Neural cell (in vitro differentiated cells): ENCODE measurements around the gene WDR4. TPM values are rescaled to one million over a fixed set of nuclear protein-coding genes. Genes with fewer than 3 reads are reported as not detected.

Experiments
- H2AFZ ChIP-seq: fragments of 200-600, 300-800 bp; sonication (generic), shearing (Covaris generic); 2 replicates; pipeline ENCODE4 v1.6.0; 2014; ENCODE audit warnings: low read depth, mild to moderate bottlenecking, antibody characterized with exemption, low read length, moderate library complexity
- H3F3A ChIP-seq: fragments of 200-600 bp; shearing (Covaris generic); 2 replicates; pipeline ENCODE4 v1.6.1; 2016; ENCODE audit warnings: mild to moderate bottlenecking, moderate library complexity, mixed read lengths, antibody characterized with exemption, low read length; ENCODE audit not compliant: insufficient read depth, poor library complexity, severe bottlenecking
- H3K27ac ChIP-seq: fragments of 200-600, 300-800 bp; sonication (generic), shearing (Covaris generic); 2 replicates; pipeline ENCODE4 v1.5.1; 2014; ENCODE audit warnings: mild to moderate bottlenecking, low read length, moderate library complexity
- H3K27me3 ChIP-seq: fragments of 300-800, 200-600 bp; sonication (generic), shearing (Covaris generic); 2 replicates; pipeline ENCODE4 v1.6.0; 2014; ENCODE audit warnings: mild to moderate bottlenecking, low read depth, low read length, moderate library complexity; ENCODE audit not compliant: insufficient read depth
- H3K36me3 ChIP-seq: fragments of 300-800, 200-600 bp; sonication (generic), shearing (Covaris generic); 2 replicates; pipeline ENCODE4 v1.5.1; 2014; ENCODE audit warnings: mild to moderate bottlenecking, antibody characterized with exemption, low read length, moderate library complexity; ENCODE audit not compliant: insufficient read depth
- H3K4me2 ChIP-seq: fragments of 300-800, 200-600 bp; sonication (generic), shearing (Covaris generic); 2 replicates; pipeline ENCODE4 v1.6.0; 2014; ENCODE audit warnings: mild to moderate bottlenecking, low read length
- H3K4me3 ChIP-seq: fragments of 300-800, 200-600 bp; sonication (generic), shearing (Covaris generic); 2 replicates; pipeline ENCODE4 v1.5.1; 2014; ENCODE audit warnings: mild to moderate bottlenecking, low read length, moderate library complexity
- H3K79me2 ChIP-seq: fragments of 200-600 bp; shearing (Covaris generic); replicated peaks from 2 replicates; pipeline ENCODE4 v1.6.0; 2014; ENCODE audit warnings: mild to moderate bottlenecking, low read length, moderate library complexity; ENCODE audit not compliant: insufficient read depth
- H3K9ac ChIP-seq: fragments of 300-800, 200-600 bp; sonication (generic), shearing (Covaris generic); 2 replicates; pipeline ENCODE4 v1.6.1; 2016; ENCODE audit warnings: mild to moderate bottlenecking, low read length, mixed read lengths
- H3K9me2 ChIP-seq: fragments of 200-600 bp; shearing (Covaris generic); 2 replicates; pipeline ENCODE4 v1.6.1; 2016; ENCODE audit warnings: mild to moderate bottlenecking, low read length, mixed read lengths; ENCODE audit not compliant: insufficient read depth
- H3K9me3 ChIP-seq: fragments of 200-600, 300-800 bp; sonication (generic), shearing (Covaris generic); 2 replicates; pipeline ENCODE4 v1.6.1; 2016; ENCODE audit warnings: mild to moderate bottlenecking, mixed run types, low read length, moderate library complexity, mixed read lengths
- H4K20me1 ChIP-seq: fragments of 200-600 bp; shearing (Covaris generic); 2 replicates; pipeline ENCODE4 v1.6.1; 2016; ENCODE audit warnings: mild to moderate bottlenecking, mixed run types; ENCODE audit not compliant: insufficient read depth
- EP300 ChIP-seq: fragments of 450-650 bp; conservative IDR thresholded peaks from 2 replicates; pipeline ENCODE4 v1.6.1; 2014; ENCODE audit warnings: antibody characterized with exemption, mild to moderate bottlenecking, moderate library complexity; ENCODE audit not compliant: poor library complexity, severe bottlenecking
- EZH2 ChIP-seq: fragments of 200-600, 300-800 bp; shearing (Covaris generic), sonication (generic); IDR thresholded peaks from 2 replicates; pipeline ENCODE4 v1.6.1; 2014; ENCODE audit warnings: antibody characterized with exemption, low read length, borderline replicate concordance, mild to moderate bottlenecking; ENCODE audit not compliant: insufficient read depth, poor library complexity, severe bottlenecking
- MXI1 ChIP-seq: fragments of 450-650 bp; conservative IDR thresholded peaks from 2 replicates; pipeline ENCODE4 v1.6.1; 2014; ENCODE audit warnings: antibody characterized with exemption, mild to moderate bottlenecking; ENCODE audit not compliant: poor library complexity, severe bottlenecking
- POLR2AphosphoS5 ChIP-seq: IDR thresholded peaks from 2 replicates; pipeline ENCODE4 v1.6.1; 2012
- RAD21 ChIP-seq: fragments of 450-650 bp; conservative IDR thresholded peaks from 2 replicates; pipeline ENCODE4 v1.6.1; 2014; ENCODE audit warnings: antibody characterized with exemption, mild to moderate bottlenecking, moderate library complexity
- SMC3 ChIP-seq: fragments of 450-650 bp; conservative IDR thresholded peaks from 2 replicates; pipeline ENCODE4 v1.6.1; 2014; ENCODE audit warnings: antibody characterized with exemption, mild to moderate bottlenecking, moderate library complexity; ENCODE audit not compliant: poor library complexity
- TAF1 ChIP-seq: IDR thresholded peaks from 2 replicates; pipeline ENCODE4 v1.6.1; 2012; ENCODE audit warnings: low read depth
- polyA plus RNA-seq: library from polyadenylated mRNA; depleted of rRNA; stranded (reverse); fragments of >200 nt; gene quantifications from 2 replicates; pipeline ENCODE4 v1.2.3, GENCODE V29; 2014
- TF ChIP-seq, protein P1 (sequence below): fragments of 450-650 bp; IDR thresholded peaks from 2 replicates; pipeline ENCODE4 v1.5.1; 2014; ENCODE audit warnings: antibody characterized with exemption, mild to moderate bottlenecking, moderate library complexity; ENCODE audit not compliant: poor library complexity, severe bottlenecking
- TF ChIP-seq, protein P2 (sequence below): IDR thresholded peaks from 2 replicates; pipeline ENCODE4 v1.6.1; 2012; ENCODE audit warnings: borderline replicate concordance

The WDR4 gene
- polyA plus RNA-seq, 1 donor from 2014 or later, result 9.2 TPM

DNA sequence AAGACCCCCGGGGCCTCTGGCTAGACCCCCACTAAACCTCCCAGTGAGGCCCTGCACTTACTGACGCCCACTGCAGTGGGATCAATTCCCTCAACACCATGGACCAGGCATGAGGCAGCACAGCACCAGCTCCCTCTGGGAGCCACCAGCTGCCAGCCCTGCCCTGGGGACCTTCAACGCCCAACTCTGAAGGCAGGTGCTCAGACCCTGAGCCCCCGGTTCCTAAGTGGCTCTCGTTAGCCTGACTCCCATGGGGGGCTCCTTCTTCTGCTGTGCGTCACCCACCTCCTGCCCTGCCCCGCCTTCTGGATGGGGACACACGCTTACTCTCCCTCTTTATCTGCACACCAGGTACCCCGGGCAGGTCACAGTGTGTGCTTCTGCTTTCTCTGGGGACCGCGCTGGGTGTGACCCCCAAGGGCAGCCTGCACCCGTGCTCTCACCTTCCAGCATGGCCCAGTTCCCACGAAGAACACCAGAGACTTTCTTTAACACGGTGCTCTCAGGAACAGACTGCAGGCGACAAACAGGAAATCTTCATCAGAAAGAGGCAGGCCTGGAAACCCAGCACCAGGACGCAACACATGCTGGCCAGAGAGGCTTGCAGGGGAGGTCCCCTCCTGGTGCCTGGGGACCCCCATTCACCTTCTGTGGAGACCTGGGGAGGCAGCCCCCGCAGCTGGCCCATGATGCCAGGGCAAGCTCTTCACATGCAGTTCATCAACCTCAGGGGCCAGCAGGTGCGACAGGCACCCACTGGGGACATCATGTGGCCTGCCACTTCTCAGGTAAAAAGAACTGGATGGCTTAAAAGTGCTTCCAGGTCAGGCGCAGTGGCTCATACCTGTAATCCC lies 27.3 kb downstream of the WDR4 start:
- H3F3A ChIP-seq, result no peaks in the 10 kb centered on the region
- TF ChIP-seq, protein P1, sequence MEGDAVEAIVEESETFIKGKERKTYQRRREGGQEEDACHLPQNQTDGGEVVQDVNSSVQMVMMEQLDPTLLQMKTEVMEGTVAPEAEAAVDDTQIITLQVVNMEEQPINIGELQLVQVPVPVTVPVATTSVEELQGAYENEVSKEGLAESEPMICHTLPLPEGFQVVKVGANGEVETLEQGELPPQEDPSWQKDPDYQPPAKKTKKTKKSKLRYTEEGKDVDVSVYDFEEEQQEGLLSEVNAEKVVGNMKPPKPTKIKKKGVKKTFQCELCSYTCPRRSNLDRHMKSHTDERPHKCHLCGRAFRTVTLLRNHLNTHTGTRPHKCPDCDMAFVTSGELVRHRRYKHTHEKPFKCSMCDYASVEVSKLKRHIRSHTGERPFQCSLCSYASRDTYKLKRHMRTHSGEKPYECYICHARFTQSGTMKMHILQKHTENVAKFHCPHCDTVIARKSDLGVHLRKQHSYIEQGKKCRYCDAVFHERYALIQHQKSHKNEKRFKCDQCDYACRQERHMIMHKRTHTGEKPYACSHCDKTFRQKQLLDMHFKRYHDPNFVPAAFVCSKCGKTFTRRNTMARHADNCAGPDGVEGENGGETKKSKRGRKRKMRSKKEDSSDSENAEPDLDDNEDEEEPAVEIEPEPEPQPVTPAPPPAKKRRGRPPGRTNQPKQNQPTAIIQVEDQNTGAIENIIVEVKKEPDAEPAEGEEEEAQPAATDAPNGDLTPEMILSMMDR, result no peak
- TF ChIP-seq EZH2 (no peak), RAD21 (no peak), TAF1 (no peak), EP300 (no peak), SMC3 (no peak), POLR2AphosphoS5 (no peak), MXI1 (no peak)
- TF ChIP-seq, protein P2, sequence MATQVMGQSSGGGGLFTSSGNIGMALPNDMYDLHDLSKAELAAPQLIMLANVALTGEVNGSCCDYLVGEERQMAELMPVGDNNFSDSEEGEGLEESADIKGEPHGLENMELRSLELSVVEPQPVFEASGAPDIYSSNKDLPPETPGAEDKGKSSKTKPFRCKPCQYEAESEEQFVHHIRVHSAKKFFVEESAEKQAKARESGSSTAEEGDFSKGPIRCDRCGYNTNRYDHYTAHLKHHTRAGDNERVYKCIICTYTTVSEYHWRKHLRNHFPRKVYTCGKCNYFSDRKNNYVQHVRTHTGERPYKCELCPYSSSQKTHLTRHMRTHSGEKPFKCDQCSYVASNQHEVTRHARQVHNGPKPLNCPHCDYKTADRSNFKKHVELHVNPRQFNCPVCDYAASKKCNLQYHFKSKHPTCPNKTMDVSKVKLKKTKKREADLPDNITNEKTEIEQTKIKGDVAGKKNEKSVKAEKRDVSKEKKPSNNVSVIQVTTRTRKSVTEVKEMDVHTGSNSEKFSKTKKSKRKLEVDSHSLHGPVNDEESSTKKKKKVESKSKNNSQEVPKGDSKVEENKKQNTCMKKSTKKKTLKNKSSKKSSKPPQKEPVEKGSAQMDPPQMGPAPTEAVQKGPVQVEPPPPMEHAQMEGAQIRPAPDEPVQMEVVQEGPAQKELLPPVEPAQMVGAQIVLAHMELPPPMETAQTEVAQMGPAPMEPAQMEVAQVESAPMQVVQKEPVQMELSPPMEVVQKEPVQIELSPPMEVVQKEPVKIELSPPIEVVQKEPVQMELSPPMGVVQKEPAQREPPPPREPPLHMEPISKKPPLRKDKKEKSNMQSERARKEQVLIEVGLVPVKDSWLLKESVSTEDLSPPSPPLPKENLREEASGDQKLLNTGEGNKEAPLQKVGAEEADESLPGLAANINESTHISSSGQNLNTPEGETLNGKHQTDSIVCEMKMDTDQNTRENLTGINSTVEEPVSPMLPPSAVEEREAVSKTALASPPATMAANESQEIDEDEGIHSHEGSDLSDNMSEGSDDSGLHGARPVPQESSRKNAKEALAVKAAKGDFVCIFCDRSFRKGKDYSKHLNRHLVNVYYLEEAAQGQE, result no peak
- H3K27ac ChIP-seq, result no peak overlapping the region
- no peaks in the 10 kb centered on the region for H3K27me3 ChIP-seq
- H3K9ac ChIP-seq, result no peak overlapping the region
- H4K20me1 ChIP-seq, result no peaks in the 10 kb centered on the region
- peaks cover 8% of the 10 kb centered on the region for H3K36me3 ChIP-seq
- no peak overlapping the region for H2AFZ ChIP-seq
- no peaks in the 10 kb centered on the region for H3K9me3 ChIP-seq
- H3K9me2 ChIP-seq, result no peaks in the 10 kb centered on the region
- H3K4me3 ChIP-seq, result no peak overlapping the region
- H3K4me2 ChIP-seq, result no peak overlapping the region
- no peaks in the 10 kb centered on the region for H3K79me2 ChIP-seq

DNA sequence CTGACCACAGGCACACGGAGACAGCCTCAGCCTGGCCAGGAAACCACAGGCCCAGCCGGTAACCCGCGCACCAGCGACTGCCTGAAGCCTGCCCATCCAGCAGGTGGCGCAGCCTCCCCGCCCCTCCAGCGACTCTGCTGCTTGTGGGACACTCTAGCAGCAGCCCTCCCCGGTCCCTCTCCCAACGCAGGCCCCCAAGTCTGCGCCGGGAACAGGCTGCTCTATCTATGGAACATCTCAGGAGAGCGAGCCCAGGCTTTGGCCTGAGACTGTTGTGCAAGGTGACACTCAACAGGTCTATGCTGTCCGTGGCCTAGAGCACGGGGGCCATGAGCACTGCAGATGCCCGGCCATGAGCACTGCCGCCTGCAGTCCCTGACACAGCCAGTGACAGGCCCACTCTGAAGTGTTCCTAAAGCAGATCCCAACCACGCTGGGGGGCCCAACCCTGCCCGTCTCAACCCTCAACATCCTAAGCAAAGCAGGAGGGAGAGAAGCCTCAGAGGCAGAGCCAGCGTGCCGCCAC lies 28.4 kb downstream of the WDR4 start:
- no peaks in the 10 kb centered on the region for H4K20me1 ChIP-seq
- no peaks in the 10 kb centered on the region for H3F3A ChIP-seq
- H3K9me3 ChIP-seq, result no peaks in the 10 kb centered on the region
- H3K9me2 ChIP-seq, result no peaks in the 10 kb centered on the region
- no peaks in the 10 kb centered on the region for H3K27me3 ChIP-seq
- no peak for TF ChIP-seq MXI1
- TF ChIP-seq EP300, result no peak
- no peak for TF ChIP-seq RAD21
- TF ChIP-seq, protein P2, result no peak
- TF ChIP-seq TAF1, result no peak
- TF ChIP-seq, protein P1, result no peak
- TF ChIP-seq SMC3, result no peak
- no peak for TF ChIP-seq POLR2AphosphoS5
- TF ChIP-seq EZH2, result no peak
- H3K9ac ChIP-seq, result no peak overlapping the region
- H2AFZ ChIP-seq, result no peak overlapping the region
- no peak overlapping the region for H3K27ac ChIP-seq
- H3K4me3 ChIP-seq, result no peak overlapping the region
- peaks cover 5% of the 10 kb centered on the region for H3K36me3 ChIP-seq
- no peak overlapping the region for H3K4me2 ChIP-seq
- H3K79me2 ChIP-seq, result no peaks in the 10 kb centered on the region
